Stimulated activated CD8-positive, alpha-beta memory T cell treated with anti-CD3 and anti-CD28 coated beads, Interleukin-12 subunit alpha, Interleukin-12 subunit beta, amount 100 ng/mL, for 4 hours (primary cell): ENCODE measurements around the gene TNFRSF17.
"Not testable (repeated sequence)": the region's sequence is repeated elsewhere in the genome, so short reads cannot be mapped to it uniquely, and the experiment has no call there.

ENCODE experiments used
- DNase-seq: peaks from one replicate; pipeline ENCODE4 v3.0.0-alpha.2; 2020; ENCODE audit warnings: low read depth

TNFRSF17 gene

GRCh38 chr16:11964761-11965551, at the start of gene TNFRSF17:
TSS of gene TNFRSF17 (plus strand) at chr16:11965210. CDS start at chr16:11965325, 115 bp downstream.
- no peak for DNase-seq

GRCh38 chr16:11915644-11916523, 49.1 kb upstream of the TNFRSF17 start, which contains the start of gene GSPT1:
TSS of gene GSPT1 (minus strand) at chr16:11915956. CDS start at chr16:11915720, 236 bp downstream.
- peak; percentile 99 for DNase-seq

GRCh38 chr16:11916524-11917285, 48.3 kb upstream of the TNFRSF17 start:
- no peak for DNase-seq

GRCh38 chr16:11924046-11924445, 41.0 kb upstream of the TNFRSF17 start:
- DNase-seq = not testable (repeated sequence)

- DNase-seq = not testable (repeated sequence)
These were observed 37.7 kb upstream of the TNFRSF17 start for GRCh38 chr16:11927350-11927749.

- DNase-seq = not testable (repeated sequence)
These were observed 23.1 kb upstream of the TNFRSF17 start, which contains the start of gene NPIPB2 for GRCh38 chr16:11941945-11942344. TSS of gene NPIPB2 (minus strand) at chr16:11942045. CDS start at chr16:11942045, 0 bp downstream.

- no peak for DNase-seq
These were observed 18.6 kb upstream of the TNFRSF17 start for GRCh38 chr16:11946433-11946832.

GRCh38 chr16:11948819-11949218, 16.2 kb upstream of the TNFRSF17 start:
- no peak for DNase-seq

- DNase-seq = no peak
These were observed 15.5 kb upstream of the TNFRSF17 start for GRCh38 chr16:11949527-11949926.

GRCh38 chr16:11950388-11950787, 14.6 kb upstream of the TNFRSF17 start:
- DNase-seq = no peak

GRCh38 chr16:11953576-11953975, 11.4 kb upstream of the TNFRSF17 start:
- not testable (repeated sequence) for DNase-seq

- DNase-seq = no peak
These were observed 9.3 kb upstream of the TNFRSF17 start for GRCh38 chr16:11955713-11956123.

GRCh38 chr16:11956558-11956957, 8.5 kb upstream of the TNFRSF17 start:
- no peak for DNase-seq

- no peak for DNase-seq
These were observed 7.2 kb upstream of the TNFRSF17 start for GRCh38 chr16:11957591-11958395.

GRCh38 chr16:11962457-11962856, 2.6 kb upstream of the TNFRSF17 start:
- not testable (repeated sequence) for DNase-seq

- not testable (repeated sequence) for DNase-seq
These were observed 2.0 kb upstream of the TNFRSF17 start for GRCh38 chr16:11962978-11963377.

GRCh38 chr16:11963706-11964105, 1.3 kb upstream of the TNFRSF17 start:
- no peak for DNase-seq

GRCh38 chr16:11966173-11966572, 1.2 kb downstream of the TNFRSF17 start:
- no peak for DNase-seq

GRCh38 chr16:11967195-11967911, 2.3 kb downstream of the TNFRSF17 start:
- no peak for DNase-seq

- DNase-seq = no peak
These were observed 3.6 kb downstream of the TNFRSF17 start for GRCh38 chr16:11968577-11968976.
